ENCODE measurements around the gene CAPN11.

GRCh38 chr6:44224029-44224964, 65.7 kb downstream of the CAPN11 start:
- TF ChIP-seq, protein P1, sequence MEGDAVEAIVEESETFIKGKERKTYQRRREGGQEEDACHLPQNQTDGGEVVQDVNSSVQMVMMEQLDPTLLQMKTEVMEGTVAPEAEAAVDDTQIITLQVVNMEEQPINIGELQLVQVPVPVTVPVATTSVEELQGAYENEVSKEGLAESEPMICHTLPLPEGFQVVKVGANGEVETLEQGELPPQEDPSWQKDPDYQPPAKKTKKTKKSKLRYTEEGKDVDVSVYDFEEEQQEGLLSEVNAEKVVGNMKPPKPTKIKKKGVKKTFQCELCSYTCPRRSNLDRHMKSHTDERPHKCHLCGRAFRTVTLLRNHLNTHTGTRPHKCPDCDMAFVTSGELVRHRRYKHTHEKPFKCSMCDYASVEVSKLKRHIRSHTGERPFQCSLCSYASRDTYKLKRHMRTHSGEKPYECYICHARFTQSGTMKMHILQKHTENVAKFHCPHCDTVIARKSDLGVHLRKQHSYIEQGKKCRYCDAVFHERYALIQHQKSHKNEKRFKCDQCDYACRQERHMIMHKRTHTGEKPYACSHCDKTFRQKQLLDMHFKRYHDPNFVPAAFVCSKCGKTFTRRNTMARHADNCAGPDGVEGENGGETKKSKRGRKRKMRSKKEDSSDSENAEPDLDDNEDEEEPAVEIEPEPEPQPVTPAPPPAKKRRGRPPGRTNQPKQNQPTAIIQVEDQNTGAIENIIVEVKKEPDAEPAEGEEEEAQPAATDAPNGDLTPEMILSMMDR (IDR thresholded peaks at IDR 0.05), result no peak
- TF ChIP-seq POLR2A (IDR thresholded peaks at IDR 0.05), result no peak
- no peak for TF ChIP-seq POLR2AphosphoS5 (IDR thresholded peaks at IDR 0.05; ENCODE audit: insufficient read depth in 1 of 2, low read depth in 1 of 2)

Data from vagina (tissue), 2 donors.